ENCODE data around the gene GK. TPM values are rescaled to one million over a fixed set of nuclear protein-coding genes. Genes with fewer than 3 reads are reported as not detected.
"Not testable (repeated sequence)": the region's sequence is repeated elsewhere in the genome, so short reads cannot be mapped to it uniquely, and the experiment has no call there.

The GK gene
- 1 to 10 TPM; 6.3 to 7.4 TPM for total RNA-seq
- long read RNA-seq, partial matches to known transcripts: 0 of 4 reads
- long read RNA-seq, other reads (novel, unspliced or antisense): 3 of 4 reads

DNA sequence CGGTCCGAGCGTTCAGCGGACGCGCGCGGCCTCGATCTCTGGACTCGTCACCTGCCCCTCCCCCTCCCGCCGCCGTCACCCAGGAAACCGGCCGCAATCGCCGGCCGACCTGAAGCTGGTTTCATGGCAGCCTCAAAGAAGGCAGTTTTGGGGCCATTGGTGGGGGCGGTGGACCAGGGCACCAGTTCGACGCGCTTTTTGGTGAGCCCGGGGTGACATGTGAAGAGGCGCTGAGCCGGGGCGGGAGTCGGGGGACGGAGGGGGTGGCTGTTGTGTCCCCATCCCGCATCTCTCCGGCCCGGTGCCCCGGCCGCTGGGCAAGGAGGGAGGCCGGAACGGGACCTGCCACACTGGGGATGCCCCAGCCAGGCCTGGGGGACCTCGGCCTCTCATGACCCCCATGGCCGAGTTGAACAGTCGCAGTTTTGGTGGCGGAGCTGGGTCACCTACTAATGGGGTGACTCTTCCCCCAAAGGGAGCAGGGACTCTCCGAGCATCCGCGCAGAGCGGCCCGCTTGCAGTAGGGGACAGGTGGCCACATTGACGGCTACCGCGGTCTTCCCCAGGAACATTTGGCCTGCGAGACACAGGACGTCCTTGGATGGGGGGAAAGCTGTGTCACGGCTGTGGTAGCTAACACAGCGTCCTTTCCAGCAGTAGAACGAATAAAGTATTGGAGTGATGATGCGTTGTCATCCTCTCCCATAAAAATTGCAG, at the start of gene GK:
TSS of gene GK (plus strand) at position 9 of the 717 bp plus-strand sequence. CDS start at position 124, 115 bp downstream.
- ATAC-seq: peak; percentile 8 to 19
- DNase-seq: no peak
- intact Hi-C loops (cut with DNase I): no loop called here

DNA sequence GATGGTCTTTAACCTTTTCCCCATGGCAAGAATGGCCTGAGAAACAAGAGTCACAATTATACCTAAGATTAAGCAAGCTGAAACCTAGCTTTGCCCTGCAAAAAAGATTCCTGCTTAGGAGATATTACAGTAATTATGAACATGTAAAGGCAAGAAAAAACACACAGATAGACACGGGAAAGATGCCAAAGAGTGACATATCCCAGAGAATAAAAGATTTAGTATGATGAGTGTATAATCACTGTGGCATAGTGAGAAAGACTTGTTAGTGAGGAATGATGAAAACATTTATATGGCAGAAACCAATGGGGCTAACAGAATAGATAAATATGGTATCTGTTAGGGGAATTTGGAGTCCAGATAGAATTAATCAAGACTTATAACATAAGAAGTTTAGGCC, 46.1 kb upstream of the GK start:
- ATAC-seq (no peak), DNase-seq (no peak)
- intact Hi-C loops (cut with DNase I): no loop called here

GRCh38 chrX:30610026-30610425, 43.2 kb upstream of the GK start:
- DNase-seq (no peak), ATAC-seq (no peak)
- intact Hi-C loops (cut with DNase I): no loop called here

DNA sequence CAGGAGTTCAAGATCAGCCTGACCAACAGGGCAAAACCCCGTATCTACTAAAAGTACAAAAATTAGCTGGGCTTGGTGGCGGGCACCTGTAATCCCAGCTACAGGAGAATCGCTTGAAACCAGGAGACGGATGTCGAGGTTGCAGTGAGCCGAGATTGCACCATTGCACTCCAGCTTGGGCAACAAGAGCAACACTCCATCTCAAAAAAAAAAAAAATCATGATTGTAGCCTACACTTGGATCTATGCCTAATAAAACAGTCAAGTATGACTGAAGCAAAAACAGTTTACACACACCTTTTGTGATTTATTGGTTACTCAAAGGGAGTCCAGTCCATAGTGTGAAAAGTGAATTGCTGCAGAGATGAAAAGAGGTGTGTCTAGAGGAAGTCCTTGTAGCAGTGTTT, 41.0 kb upstream of the GK start:
- intact Hi-C loops (cut with DNase I): no loop called here

DNA sequence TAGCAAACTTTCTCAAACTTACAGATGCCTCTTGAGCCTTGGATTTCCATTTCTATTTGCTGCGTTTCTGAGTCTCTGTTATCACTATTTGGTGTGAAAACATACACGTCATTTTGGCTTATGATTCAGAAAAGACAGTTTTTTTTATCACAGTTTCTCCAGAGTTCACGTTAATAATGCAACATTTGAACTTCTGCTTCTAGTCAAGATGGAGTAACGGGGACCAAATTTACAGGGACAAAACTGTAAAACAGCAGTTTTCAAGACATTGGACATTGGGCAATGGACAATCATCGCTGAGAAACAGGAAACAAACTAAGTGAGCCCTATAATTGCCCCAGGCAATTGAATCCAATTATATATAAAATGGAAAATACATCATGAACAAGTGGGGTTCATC, 39.5 kb upstream of the GK start:
- intact Hi-C loops (cut with DNase I): no loop called here
- no peak for DNase-seq
- ATAC-seq: no peak

More for the DNA sequence above, 41.0 kb upstream of the GK start:
- DNase-seq: no peak
- ATAC-seq: no peak

- ATAC-seq (no peak), DNase-seq (no peak)
- intact Hi-C loops (cut with DNase I): no loop called here
Observed at GRCh38 chrX:30615229-30615628, 38.0 kb upstream of the GK start.

- DNase-seq (no peak), ATAC-seq (no peak)
- intact Hi-C loops (cut with DNase I): no loop called here
Observed at GRCh38 chrX:30618160-30618765, 35.0 kb upstream of the GK start.

DNA sequence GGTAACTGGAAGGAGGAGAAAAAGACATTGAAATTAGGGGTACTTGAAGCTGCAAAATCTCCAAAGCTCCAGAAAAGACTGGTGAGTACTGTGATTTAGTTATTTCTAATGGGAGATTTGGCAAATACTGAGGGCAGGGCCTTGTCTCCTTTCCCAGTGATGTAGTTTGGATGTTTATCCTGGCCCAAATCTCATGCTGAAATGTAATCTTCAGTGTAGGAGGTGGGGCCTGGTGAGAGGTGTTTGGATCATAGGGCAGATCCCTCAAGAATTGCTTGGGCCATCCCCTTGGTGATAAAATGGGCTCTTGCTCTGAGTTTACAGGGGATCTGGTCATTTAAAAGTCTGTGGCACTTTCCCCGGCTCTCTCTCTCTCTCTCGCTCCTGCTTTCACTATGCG, 33.1 kb upstream of the GK start:
- intact Hi-C loops (cut with DNase I): no loop called here
- ATAC-seq: no peak
- no peak for DNase-seq

GRCh38 chrX:30620980-30621618, 32.1 kb upstream of the GK start:
- DNase-seq (no peak), ATAC-seq (peak; percentile 82 to 93)
- intact Hi-C loops (cut with DNase I): no loop called here

DNA sequence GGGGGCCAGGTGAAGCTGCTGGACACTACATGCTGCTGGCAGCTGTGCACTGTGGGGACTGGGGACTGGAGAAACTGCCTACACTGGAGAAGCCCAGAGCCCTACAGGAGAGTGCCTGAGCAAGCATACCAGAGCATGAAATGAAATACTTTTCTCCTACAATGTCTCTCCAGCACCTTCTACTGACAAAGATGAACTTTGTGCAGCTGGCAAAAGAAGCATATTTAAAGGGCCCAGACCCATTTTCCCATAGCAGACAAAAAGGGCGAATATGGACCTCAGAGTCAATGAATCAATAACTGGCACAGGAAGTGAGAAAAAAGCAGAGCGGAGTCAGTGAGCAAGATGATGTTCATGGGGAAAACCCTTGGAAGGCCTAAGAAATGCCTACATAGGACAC, 30.9 kb upstream of the GK start:
- ATAC-seq (no peak), DNase-seq (no peak)
- intact Hi-C loops (cut with DNase I): no loop called here

DNA sequence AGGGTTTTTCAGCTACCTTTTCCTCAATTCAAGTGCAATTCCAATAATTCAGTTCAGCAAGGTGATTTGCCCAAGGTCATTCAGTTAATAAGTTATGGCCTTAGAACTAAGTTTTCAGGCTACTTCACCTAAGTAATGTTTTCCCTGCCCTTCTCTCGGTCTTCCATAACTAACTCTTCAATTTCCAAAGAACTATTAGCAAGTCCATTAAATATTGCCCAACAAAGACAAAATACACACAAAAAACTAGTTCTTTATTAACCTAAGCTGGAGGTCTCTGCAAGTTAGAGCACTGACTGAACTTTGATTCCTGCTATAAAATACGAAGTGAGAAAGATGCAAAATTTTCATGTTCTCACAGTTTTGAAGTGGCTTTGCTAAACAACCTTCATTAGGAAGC, 26.8 kb upstream of the GK start:
- no peak for ATAC-seq
- intact Hi-C loops (cut with DNase I): no loop called here
- DNase-seq: no peak

DNA sequence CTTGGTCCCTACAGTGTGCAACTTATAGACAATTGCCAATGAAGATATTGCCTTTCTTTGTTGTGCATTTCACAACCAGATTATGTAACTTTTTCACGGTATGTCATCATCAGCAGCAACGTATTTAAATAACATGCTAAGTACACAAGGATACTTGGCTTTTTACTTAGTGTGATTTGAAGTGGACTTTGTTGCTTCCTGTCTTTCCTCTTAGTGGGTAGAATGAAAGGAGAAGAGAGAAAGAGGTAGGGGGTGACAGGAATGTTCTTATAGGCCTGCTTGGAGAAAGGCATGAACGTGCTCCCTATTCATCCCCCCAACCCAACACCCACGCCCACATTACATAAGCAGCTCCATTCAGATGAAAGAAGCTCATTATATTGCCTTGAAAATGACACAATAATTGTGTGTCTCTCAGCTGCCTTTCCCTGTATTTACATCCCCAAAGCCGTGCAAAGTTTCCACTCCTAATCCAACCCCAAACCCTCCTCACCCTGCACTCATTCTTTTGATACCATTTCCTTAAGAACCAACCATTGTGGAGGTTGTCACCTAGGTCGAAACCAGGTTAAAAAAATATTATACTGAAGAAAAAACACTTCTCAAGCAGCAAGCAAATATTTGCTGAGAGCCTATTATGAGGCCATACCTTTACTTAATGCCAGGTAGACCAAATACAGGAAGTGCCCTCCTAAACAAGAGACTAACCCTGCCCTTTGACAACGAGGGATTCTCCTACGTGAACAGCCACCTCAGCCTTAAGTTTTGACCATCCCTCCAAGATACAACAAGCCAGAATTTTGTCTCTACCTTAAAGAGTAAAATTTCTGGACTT, 25.2 kb upstream of the GK start:
- ATAC-seq: no peak
- intact Hi-C loops (cut with DNase I): no loop called here
- no peak for DNase-seq

DNA sequence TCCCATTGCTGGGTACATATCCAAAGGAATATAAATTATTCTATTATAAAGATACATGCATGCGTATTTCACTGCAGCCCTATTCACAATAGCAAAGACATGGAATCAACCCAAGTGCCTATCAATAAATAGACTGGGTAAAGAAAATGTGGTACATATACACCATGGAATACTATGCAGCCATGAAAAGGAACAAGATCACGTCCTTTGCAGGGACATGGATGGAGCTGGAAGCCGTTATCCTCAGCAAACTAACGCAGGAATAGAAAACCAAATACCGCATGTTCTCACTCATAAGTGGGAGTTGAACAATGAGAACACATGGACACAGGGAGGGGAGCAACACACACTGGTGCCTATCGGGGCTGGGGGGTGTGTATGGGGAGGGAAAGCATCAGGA, 19.2 kb upstream of the GK start:
- ATAC-seq; DNase-seq; intact Hi-C loops (cut with DNase I): not testable (repeated sequence)

DNA sequence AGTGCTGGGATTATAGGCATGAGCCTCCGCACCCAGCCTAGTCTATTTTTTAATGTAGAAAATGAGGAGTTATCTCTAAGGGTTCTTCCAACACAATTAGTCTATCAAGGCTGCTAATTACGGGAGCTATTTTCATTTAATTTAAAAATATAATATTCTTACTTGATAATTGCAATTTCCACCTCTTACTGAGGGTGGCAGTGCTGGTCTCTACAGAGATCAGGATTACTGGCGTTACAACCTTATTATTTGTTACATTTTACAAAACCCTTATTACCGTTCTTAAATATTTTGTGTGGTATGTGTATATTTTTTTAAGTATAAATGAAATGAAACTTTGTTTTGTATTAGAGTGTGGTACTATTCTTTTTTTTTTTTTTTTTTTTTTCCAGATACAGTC, 17.6 kb upstream of the GK start:
- intact Hi-C loops (cut with DNase I): no loop called here
- ATAC-seq: no peak
- no peak for DNase-seq

DNA sequence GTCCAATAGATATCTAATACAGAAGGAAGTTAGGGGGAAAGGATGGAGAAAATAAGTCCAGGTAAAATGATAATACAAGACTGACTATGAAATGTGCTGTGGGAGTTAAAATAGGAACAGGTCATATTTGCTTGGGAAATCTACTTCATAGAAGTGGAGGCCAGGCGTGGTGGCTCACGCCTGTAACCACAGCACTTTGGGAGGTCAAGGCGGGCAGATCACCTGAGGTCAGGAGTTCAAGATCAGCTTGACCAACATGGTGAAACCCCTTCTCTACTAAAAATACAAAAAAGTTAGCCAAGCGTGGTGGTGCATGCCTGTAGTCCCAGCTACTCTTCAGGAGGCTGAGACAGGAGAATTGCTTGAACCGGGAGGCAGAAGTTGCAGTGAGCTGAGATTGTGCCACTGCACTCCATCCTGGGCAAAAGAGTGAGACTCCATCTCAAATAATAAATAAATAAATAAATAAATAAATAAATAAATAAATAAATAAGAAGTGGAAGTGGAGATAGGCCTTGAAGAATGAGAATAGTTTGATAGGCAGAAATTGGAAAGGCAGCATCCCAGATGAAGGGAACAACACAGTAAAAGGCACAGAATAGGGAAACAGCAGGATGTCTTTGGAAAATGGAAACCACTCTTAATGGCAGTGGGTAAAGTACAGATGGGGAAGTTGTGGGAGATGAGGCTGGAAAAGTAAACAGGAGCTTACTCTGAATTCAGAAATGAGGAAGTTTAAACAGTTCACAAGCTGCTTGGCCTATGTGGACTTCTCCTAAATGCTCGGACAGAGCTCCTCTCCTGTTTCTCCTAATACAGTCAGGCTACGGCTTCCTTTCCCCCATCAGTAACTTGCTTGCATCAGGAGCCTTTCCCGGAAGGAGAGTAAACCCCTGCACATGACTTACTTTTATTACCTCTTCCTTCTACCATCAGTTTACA, 15.1 kb upstream of the GK start:
- ATAC-seq (no peak), DNase-seq (no peak)
- intact Hi-C loops (cut with DNase I): no loop called here

GRCh38 chrX:30639702-30640101, 13.5 kb upstream of the GK start:
- DNase-seq; intact Hi-C loops (cut with DNase I); ATAC-seq: not testable (repeated sequence)

- no peak for ATAC-seq
- intact Hi-C loops (cut with DNase I): no loop called here
- DNase-seq: no peak
Observed at GRCh38 chrX:30642642-30643041, 10.6 kb upstream of the GK start.

- ATAC-seq (peak; percentile 23 to 30), DNase-seq (no peak)
- intact Hi-C loops (cut with DNase I): no loop called here
Observed at GRCh38 chrX:30643313-30643821, 9.9 kb upstream of the GK start.

Measured in left cardiac atrium (tissue), 4 donors.